Nephron (organoid): ENCODE results near the gene MYO3A.

Experiments used
- H3K27ac Mint-ChIP-seq, 3 experiments: 2 replicates each; pipeline ENCODE4 v1.8.0; 2020; ENCODE audit warnings: mixed read lengths in 3 of 3, mild to moderate bottlenecking in 2 of 3, moderate library complexity in 1 of 3
- H3K27me3 Mint-ChIP-seq: 2 replicates; pipeline ENCODE4 v1.8.0; 2021; ENCODE audit warnings: low read depth, mild to moderate bottlenecking, moderate library complexity, mixed read lengths
- H3K36me3 Mint-ChIP-seq: 2 replicates; pipeline ENCODE4 v1.8.0; 2020; ENCODE audit warnings: low read depth, mixed read lengths
- H3K4me1 Mint-ChIP-seq: 2 replicates; pipeline ENCODE4 v1.8.0; 2020; ENCODE audit warnings: mixed read lengths
- H3K4me3 Mint-ChIP-seq, 3 experiments: 2 replicates each; pipeline ENCODE4 v1.8.0; 2020; ENCODE audit warnings: mild to moderate bottlenecking in 3 of 3, mixed read lengths in 3 of 3, moderate library complexity in 2 of 3
- H3K9me3 Mint-ChIP-seq: 2 replicates; pipeline ENCODE4 v1.8.0; 2020; ENCODE audit warnings: mixed read lengths
- TF ChIP-seq, protein P1 (sequence below), 3 experiments: fragments of 200-600 bp; sonication (generic); IDR thresholded peaks; one replicate each; pipeline ENCODE4 v1.5.0; 2021; ENCODE audit warnings: antibody characterized with exemption in 3 of 3; ENCODE audit not compliant: unreplicated experiment in 3 of 3

The MYO3A gene

GRCh38 chr10:26238378-26238777 lies 304.3 kb downstream of the MYO3A start:
- no peak overlapping the region for H3K4me3 Mint-ChIP-seq
- no peaks in the 10 kb centered on the region for H3K36me3 Mint-ChIP-seq
- H3K27ac Mint-ChIP-seq: no peak overlapping the region
- peaks cover 24% of the 10 kb centered on the region for H3K27me3 Mint-ChIP-seq
- H3K4me1 Mint-ChIP-seq: no peaks in the 10 kb centered on the region
- TF ChIP-seq, protein P1, sequence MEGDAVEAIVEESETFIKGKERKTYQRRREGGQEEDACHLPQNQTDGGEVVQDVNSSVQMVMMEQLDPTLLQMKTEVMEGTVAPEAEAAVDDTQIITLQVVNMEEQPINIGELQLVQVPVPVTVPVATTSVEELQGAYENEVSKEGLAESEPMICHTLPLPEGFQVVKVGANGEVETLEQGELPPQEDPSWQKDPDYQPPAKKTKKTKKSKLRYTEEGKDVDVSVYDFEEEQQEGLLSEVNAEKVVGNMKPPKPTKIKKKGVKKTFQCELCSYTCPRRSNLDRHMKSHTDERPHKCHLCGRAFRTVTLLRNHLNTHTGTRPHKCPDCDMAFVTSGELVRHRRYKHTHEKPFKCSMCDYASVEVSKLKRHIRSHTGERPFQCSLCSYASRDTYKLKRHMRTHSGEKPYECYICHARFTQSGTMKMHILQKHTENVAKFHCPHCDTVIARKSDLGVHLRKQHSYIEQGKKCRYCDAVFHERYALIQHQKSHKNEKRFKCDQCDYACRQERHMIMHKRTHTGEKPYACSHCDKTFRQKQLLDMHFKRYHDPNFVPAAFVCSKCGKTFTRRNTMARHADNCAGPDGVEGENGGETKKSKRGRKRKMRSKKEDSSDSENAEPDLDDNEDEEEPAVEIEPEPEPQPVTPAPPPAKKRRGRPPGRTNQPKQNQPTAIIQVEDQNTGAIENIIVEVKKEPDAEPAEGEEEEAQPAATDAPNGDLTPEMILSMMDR (IDR thresholded peaks at IDR 0.05; ENCODE audit: unreplicated experiment in 3 of 3): no peak
- H3K9me3 Mint-ChIP-seq: peaks cover 3% of the 10 kb centered on the region

- TF ChIP-seq, protein P1 (IDR thresholded peaks at IDR 0.05; ENCODE audit: unreplicated experiment in 3 of 3): no peak
- Mint-ChIP-seq H3K27ac (no peak overlapping the region), H3K4me1 (no peaks in the 10 kb centered on the region), H3K4me3 (no peak overlapping the region), H3K36me3 (no peaks in the 10 kb centered on the region), H3K27me3 (peaks cover 21% of the 10 kb centered on the region), H3K9me3 (peaks cover 3% of the 10 kb centered on the region)
Measured at GRCh38 chr10:26242706-26243350, 308.8 kb downstream of the MYO3A start.

DNA sequence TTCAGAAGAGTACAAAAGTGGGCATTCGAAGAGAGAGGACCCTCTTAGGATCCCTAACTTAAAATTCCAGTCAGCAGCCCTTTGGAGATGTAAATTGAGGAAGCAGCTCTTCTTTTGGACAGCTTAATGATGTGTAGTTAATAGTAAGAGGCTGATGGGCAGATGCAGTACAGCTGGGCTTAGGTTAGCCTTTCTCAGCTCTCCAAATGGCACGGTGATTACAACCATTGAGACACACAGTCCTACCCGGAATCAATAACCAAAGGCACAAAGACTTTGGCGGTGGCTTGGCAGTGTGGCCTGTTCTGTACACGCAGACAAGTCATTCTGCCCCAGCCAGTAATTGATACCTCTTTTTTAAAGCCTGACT lies 309.3 kb downstream of the MYO3A start:
- Mint-ChIP-seq H3K27ac (no peak overlapping the region), H3K4me3 (no peak overlapping the region), H3K36me3 (no peaks in the 10 kb centered on the region), H3K27me3 (peaks cover 16% of the 10 kb centered on the region), H3K4me1 (no peaks in the 10 kb centered on the region), H3K9me3 (peaks cover 3% of the 10 kb centered on the region)
- TF ChIP-seq, protein P1 (IDR thresholded peaks at IDR 0.05; ENCODE audit: unreplicated experiment in 3 of 3): no peak

GRCh38 chr10:26249681-26250080 lies 315.7 kb downstream of the MYO3A start:
- TF ChIP-seq, protein P1 (IDR thresholded peaks at IDR 0.05; ENCODE audit: unreplicated experiment in 3 of 3): no peak
- Mint-ChIP-seq H3K36me3 (no peaks in the 10 kb centered on the region), H3K4me1 (no peaks in the 10 kb centered on the region), H3K27ac (no peak overlapping the region), H3K4me3 (no peak overlapping the region), H3K27me3 (no peaks in the 10 kb centered on the region), H3K9me3 (no peaks in the 10 kb centered on the region)

GRCh38 chr10:26251925-26252324 lies 317.9 kb downstream of the MYO3A start:
- Mint-ChIP-seq H3K27me3 (no peaks in the 10 kb centered on the region), H3K4me3 (no peak overlapping the region), H3K9me3 (no peaks in the 10 kb centered on the region), H3K36me3 (no peaks in the 10 kb centered on the region), H3K4me1 (no peaks in the 10 kb centered on the region), H3K27ac (no peak overlapping the region)
- TF ChIP-seq, protein P1 (IDR thresholded peaks at IDR 0.05; ENCODE audit: unreplicated experiment in 3 of 3): no peak

DNA sequence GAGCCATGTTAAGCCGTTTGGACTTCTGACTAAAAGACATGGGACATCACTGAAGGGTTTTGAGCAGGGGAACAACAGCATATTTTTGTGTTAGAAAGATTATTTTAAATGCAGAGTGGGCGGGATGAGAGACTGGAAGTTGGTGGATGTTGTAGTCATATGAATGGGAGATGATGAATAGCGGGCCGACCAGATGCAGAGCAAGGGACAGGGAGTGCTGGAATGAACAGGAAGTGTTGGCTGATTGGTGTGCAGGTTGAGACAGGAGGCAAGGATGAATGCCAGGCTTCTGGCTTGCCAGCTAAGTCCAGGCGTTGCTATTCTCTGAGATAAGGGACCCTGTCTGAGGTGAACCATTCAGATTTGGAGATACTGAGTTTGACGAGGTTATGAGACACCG lies 320.6 kb downstream of the MYO3A start:
- no peaks in the 10 kb centered on the region for H3K36me3 Mint-ChIP-seq
- TF ChIP-seq, protein P1 (IDR thresholded peaks at IDR 0.05; ENCODE audit: unreplicated experiment in 3 of 3): no peak

More for the DNA sequence above, 320.6 kb downstream of the MYO3A start:
- Mint-ChIP-seq H3K27ac (no peak overlapping the region), H3K4me3 (no peak overlapping the region), H3K27me3 (no peaks in the 10 kb centered on the region), H3K9me3 (no peaks in the 10 kb centered on the region), H3K4me1 (no peaks in the 10 kb centered on the region)
